Kidney epithelial cell (primary cell): Measurements from ENCODE around the gene ARMH2. TPM values are rescaled to one million over a fixed set of nuclear protein-coding genes. Genes with fewer than 3 reads are reported as not detected.

Experiments used
- total RNA-seq: library from RNA; depleted of rRNA; stranded (reverse); fragments of >200 nt; gene quantifications from 2 replicates; pipeline ENCODE4 v1.2.3, GENCODE V29; 2015

ARMH2 gene
- total RNA-seq, 1 donor from 2014 or later, result not detected

Other genes starting within 250 kb of the ARMH2 start
- 0.07 TPM in 1 of 2 replicates, not detected in the other for gene KIAA0319, start 152.7 kb downstream of the ARMH2 start, total RNA-seq
- 26.6 and 27.5 TPM in 2 replicates for gene TDP2, start 132.0 kb downstream of the ARMH2 start, total RNA-seq
- gene ACOT13, start 131.8 kb downstream of the ARMH2 start, total RNA-seq, result 8.2 and 9.1 TPM in 2 replicates
- 126 and 137 TPM in 2 replicates for gene C6orf62, start 79.8 kb downstream of the ARMH2 start, total RNA-seq
- 19.8 and 24.0 TPM in 2 replicates for gene GMNN, start 24.0 kb downstream of the ARMH2 start, total RNA-seq
- gene RIPOR2, start 137.0 kb upstream of the ARMH2 start, total RNA-seq, result 0.79 and 1.8 TPM in 2 replicates